DND-41 (cell line): ENCODE measurements around the gene TERF2IP.

Experiments
- ATAC-seq: fragments of 200-7000 bp; cut with Tn5 transposase; 3 replicates; pipeline ENCODE4 v1.9.1; 2021; ENCODE audit warnings: low read depth; ENCODE audit not compliant: insufficient read depth
- DNase-seq: peaks from one replicate; pipeline ENCODE4 v3.0.0-alpha.2; 2020
- H2AFZ ChIP-seq: 2 replicates; pipeline ENCODE4 v1.6.0; 2012; ENCODE audit warnings: low read depth, low read length
- H3K27ac ChIP-seq: 2 replicates; pipeline ENCODE4 v1.5.1; 2012; ENCODE audit warnings: low read length, inconsistent platforms
- H3K27me3 ChIP-seq: fragments of 200-600 bp; sonication (generic); 2 replicates; pipeline ENCODE4 v1.6.0; 2012; ENCODE audit warnings: low read length, mild to moderate bottlenecking, inconsistent platforms; ENCODE audit not compliant: insufficient read depth, poor library complexity
- H3K36me3 ChIP-seq: 2 replicates; pipeline ENCODE4 v1.5.1; 2012; ENCODE audit warnings: low read length, inconsistent platforms; ENCODE audit not compliant: insufficient read depth
- H3K4me1 ChIP-seq: 2 replicates; pipeline ENCODE4 v1.5.1; 2012; ENCODE audit warnings: mild to moderate bottlenecking, low read length; ENCODE audit not compliant: insufficient read depth
- H3K4me2 ChIP-seq: 2 replicates; pipeline ENCODE4 v1.6.0; 2012; ENCODE audit warnings: mild to moderate bottlenecking, moderate library complexity, low read length, inconsistent platforms; ENCODE audit not compliant: insufficient read depth
- H3K4me3 ChIP-seq, 2 experiments: fragments of 200-600 bp in 1 of 2; shearing (Covaris generic) in 1 of 2; 2 replicates each; pipeline ENCODE4 v1.5.1; 2012 to 2016; ENCODE audit warnings: inconsistent platforms in 2 of 2, low read length in 2 of 2, mild to moderate bottlenecking in 2 of 2, low read depth in 1 of 2, moderate library complexity in 1 of 2
- H3K79me2 ChIP-seq: 2 replicates; pipeline ENCODE4 v1.6.0; 2012; ENCODE audit warnings: low read length, inconsistent platforms; ENCODE audit not compliant: insufficient read depth
- H3K9ac ChIP-seq: 2 replicates; pipeline ENCODE4 v1.6.0; 2012; ENCODE audit warnings: low read depth, mild to moderate bottlenecking, inconsistent platforms, low read length, moderate library complexity
- H3K9me3 ChIP-seq: 2 replicates; pipeline ENCODE4 v1.5.1; 2012; ENCODE audit warnings: low read length, moderate library complexity, mild to moderate bottlenecking, inconsistent platforms; ENCODE audit not compliant: insufficient read depth, severe bottlenecking
- H4K20me1 ChIP-seq: 2 replicates; pipeline ENCODE4 v1.6.0; 2012; ENCODE audit warnings: low read length; ENCODE audit not compliant: insufficient read depth
- EZH2 ChIP-seq: IDR thresholded peaks from 3 replicates; pipeline ENCODE4 v1.6.1; 2012; ENCODE audit warnings: borderline replicate concordance, low read depth, mild to moderate bottlenecking, moderate library complexity, low read length, inconsistent platforms; ENCODE audit not compliant: severe bottlenecking
- TF ChIP-seq, protein P1 (sequence below): IDR thresholded peaks from 2 replicates; pipeline ENCODE4 v1.5.1; 2012; ENCODE audit warnings: borderline replicate concordance, low read length, moderate library complexity, mild to moderate bottlenecking; ENCODE audit not compliant: poor library complexity, severe bottlenecking; ENCODE audit errors: extremely low read depth

The TERF2IP gene

DNA sequence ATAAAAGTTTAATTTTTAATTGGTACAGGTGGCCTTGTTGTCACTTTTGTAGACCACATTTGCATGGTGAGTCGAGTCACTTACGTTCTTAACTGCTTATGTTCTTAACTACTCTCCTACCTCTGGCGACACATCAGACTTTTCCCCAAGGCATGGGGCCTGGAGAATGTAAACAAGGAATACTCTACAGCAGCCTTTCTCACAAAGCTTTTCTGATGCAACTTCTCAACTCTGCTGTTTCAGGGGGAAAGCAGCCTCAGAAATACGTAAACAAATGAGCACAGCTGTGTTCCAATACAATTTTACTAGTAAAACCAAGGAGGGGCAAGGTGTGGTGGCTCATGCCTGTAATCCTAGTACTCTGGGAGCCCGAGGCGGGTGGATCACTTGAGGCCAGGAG, 7.0 kb upstream of the TERF2IP start:
- ATAC-seq (no peak), DNase-seq (no peak)
- H3K9ac ChIP-seq: no peak overlapping the region
- peaks cover 37% of the 10 kb centered on the region for H4K20me1 ChIP-seq
- no peak overlapping the region for H3K4me3 ChIP-seq
- peaks cover 58% of the 10 kb centered on the region for H3K79me2 ChIP-seq
- peaks cover 20% of the 10 kb centered on the region for H3K4me1 ChIP-seq
- H3K9me3 ChIP-seq: no peaks in the 10 kb centered on the region
- H3K4me2 ChIP-seq: no peak overlapping the region
- H3K27ac ChIP-seq: no peak overlapping the region
- no peaks in the 10 kb centered on the region for H3K27me3 ChIP-seq
- H2AFZ ChIP-seq: no peak overlapping the region
- TF ChIP-seq EZH2: no peak
- TF ChIP-seq, protein P1, sequence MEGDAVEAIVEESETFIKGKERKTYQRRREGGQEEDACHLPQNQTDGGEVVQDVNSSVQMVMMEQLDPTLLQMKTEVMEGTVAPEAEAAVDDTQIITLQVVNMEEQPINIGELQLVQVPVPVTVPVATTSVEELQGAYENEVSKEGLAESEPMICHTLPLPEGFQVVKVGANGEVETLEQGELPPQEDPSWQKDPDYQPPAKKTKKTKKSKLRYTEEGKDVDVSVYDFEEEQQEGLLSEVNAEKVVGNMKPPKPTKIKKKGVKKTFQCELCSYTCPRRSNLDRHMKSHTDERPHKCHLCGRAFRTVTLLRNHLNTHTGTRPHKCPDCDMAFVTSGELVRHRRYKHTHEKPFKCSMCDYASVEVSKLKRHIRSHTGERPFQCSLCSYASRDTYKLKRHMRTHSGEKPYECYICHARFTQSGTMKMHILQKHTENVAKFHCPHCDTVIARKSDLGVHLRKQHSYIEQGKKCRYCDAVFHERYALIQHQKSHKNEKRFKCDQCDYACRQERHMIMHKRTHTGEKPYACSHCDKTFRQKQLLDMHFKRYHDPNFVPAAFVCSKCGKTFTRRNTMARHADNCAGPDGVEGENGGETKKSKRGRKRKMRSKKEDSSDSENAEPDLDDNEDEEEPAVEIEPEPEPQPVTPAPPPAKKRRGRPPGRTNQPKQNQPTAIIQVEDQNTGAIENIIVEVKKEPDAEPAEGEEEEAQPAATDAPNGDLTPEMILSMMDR: no peak
- H3K36me3 ChIP-seq: peaks cover 88% of the 10 kb centered on the region

DNA sequence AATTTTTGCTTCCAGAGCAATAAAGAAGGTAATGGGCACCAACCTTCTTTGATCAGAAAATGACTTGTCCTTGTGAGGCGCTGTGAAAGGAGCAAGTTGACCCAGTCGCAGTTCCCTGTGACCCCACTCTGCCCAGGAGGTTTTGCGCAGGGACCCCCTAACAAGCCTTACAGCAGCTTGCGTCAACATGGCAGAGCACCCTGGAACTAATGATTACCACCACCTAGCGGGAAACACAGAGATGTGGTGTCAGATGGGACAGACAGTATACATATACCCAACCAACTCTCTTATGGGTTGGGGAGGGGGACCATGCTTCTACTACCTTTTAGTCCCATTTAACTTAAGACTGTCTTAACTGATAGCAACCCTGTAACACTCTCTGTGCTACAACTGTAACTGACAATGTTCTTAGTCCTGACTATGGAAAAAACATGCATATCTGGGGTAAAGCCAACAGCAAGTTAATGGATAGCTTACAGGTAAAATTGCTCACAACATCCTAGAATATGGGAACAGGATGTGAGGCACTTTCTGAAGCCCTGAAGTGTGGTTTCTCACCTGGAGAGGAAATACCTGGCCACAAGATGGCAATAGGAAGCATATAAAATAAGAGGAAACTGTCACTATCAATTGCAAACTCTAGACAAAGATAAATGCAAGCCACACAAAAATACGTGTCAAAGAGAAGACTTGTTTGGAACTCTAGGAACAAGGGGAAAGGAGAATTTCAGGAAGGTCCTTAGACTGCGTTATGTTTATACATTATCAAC, 3.1 kb upstream of the TERF2IP start:
- Histone ChIP-seq H3K27ac (no peak overlapping the region), H3K4me1 (peaks cover 34% of the 10 kb centered on the region), H3K36me3 (peaks cover 66% of the 10 kb centered on the region), H3K9ac (no peak overlapping the region), H3K27me3 (no peaks in the 10 kb centered on the region), H3K4me3 (no peak overlapping the region), H3K4me2 (peak overlapping the region; percentile 99; the same call in 1 of the 2 replicates), H2AFZ (no peak overlapping the region), H4K20me1 (peaks cover 45% of the 10 kb centered on the region), H3K9me3 (no peaks in the 10 kb centered on the region), H3K79me2 (peaks cover 92% of the 10 kb centered on the region)
- DNase-seq: no peak
- ATAC-seq: no peak
- no peak for TF ChIP-seq EZH2
- TF ChIP-seq, protein P1: no peak

DNA sequence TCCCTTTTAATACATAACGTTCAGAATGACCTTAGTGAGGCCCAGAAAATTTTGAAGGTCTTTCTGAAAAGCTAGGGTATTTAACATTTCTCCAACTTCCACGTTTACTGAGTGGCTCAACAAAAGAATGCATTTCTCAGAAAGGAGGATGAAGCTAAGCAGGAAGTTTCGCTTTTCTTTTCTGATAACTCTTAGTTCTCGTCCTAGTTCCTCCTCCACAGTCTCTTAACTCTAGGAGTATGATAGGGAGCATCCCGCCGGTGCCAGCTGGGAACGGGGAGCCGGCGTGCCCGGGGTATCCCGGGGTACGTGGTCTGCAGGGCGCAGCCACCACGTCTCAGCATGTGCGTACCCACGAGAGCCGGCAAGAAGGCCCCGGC, 471 bp upstream of the TERF2IP start:
- peak overlapping the region; percentile 82 for H3K27ac ChIP-seq
- peak overlapping the region; percentile 88 for H2AFZ ChIP-seq
- DNase-seq: no peak
- H3K4me1 ChIP-seq: peaks cover 60% of the 10 kb centered on the region
- H4K20me1 ChIP-seq: peaks cover 55% of the 10 kb centered on the region
- no peaks in the 10 kb centered on the region for H3K9me3 ChIP-seq
- H3K4me2 ChIP-seq: peak overlapping the region; percentile 99
- peak overlapping the region; percentile 86 to 97 for H3K4me3 ChIP-seq
- ATAC-seq: peak; percentile 44
- H3K27me3 ChIP-seq: no peaks in the 10 kb centered on the region
- peaks cover 56% of the 10 kb centered on the region for H3K36me3 ChIP-seq
- peak overlapping the region; percentile 83 for H3K9ac ChIP-seq
- peaks cover 98% of the 10 kb centered on the region for H3K79me2 ChIP-seq
- no peak for TF ChIP-seq EZH2
- TF ChIP-seq, protein P1: no peak
